DOHH2 (cell line): Measurements from ENCODE around the gene SLC25A41.

Experiments
- H3F3A ChIP-seq: fragments of 200-600 bp; sonication (generic), shearing (Covaris generic); 2 replicates; pipeline ENCODE4 v1.6.0; 2016; ENCODE audit warnings: antibody characterized with exemption, mild to moderate bottlenecking; ENCODE audit not compliant: control insufficient read depth, insufficient read depth
- H3K27ac ChIP-seq: fragments of 200-600 bp; sonication (generic); 2 replicates; pipeline ENCODE4 v1.5.1; 2014; ENCODE audit warnings: low read depth, mild to moderate bottlenecking, low read length, moderate library complexity
- H3K27me3 ChIP-seq: fragments of 200-600 bp; sonication (generic); 2 replicates; pipeline ENCODE4 v1.6.1; 2014; ENCODE audit warnings: mild to moderate bottlenecking, low read length, mixed read lengths; ENCODE audit not compliant: control insufficient read depth
- H3K36me3 ChIP-seq: fragments of 200-600 bp; sonication (generic); 2 replicates; pipeline ENCODE4 v1.6.1; 2014; ENCODE audit warnings: mild to moderate bottlenecking, low read length, moderate library complexity, mixed read lengths; ENCODE audit not compliant: control insufficient read depth
- H3K4me1 ChIP-seq: fragments of 200-600 bp; sonication (generic); 2 replicates; pipeline ENCODE4 v1.6.1; 2014; ENCODE audit warnings: mild to moderate bottlenecking, low read length, mixed read lengths; ENCODE audit not compliant: control insufficient read depth
- H3K4me2 ChIP-seq: fragments of 200-600 bp; sonication (generic); 2 replicates; pipeline ENCODE4 v1.6.0; 2014; ENCODE audit warnings: mild to moderate bottlenecking, low read length, moderate library complexity
- H3K4me3 ChIP-seq: fragments of 200-600 bp; sonication (generic); 2 replicates; pipeline ENCODE4 v1.5.1; 2014; ENCODE audit warnings: mild to moderate bottlenecking, low read length, mixed read lengths
- H3K79me2 ChIP-seq: fragments of 200-600 bp; sonication (generic); 2 replicates; pipeline ENCODE4 v1.6.1; 2014; ENCODE audit warnings: mild to moderate bottlenecking, low read length, mixed read lengths; ENCODE audit not compliant: control insufficient read depth
- H3K9me2 ChIP-seq: fragments of 200-600 bp; sonication (generic); replicated peaks from 2 replicates; pipeline ENCODE4 v1.6.1; 2014; ENCODE audit warnings: mild to moderate bottlenecking, low read length, mixed read lengths; ENCODE audit not compliant: control insufficient read depth
- H3K9me3 ChIP-seq: fragments of 200-600 bp; sonication (generic); 2 replicates; pipeline ENCODE4 v1.6.1; 2014; ENCODE audit warnings: antibody characterized with exemption, low read length, mixed read lengths; ENCODE audit not compliant: control insufficient read depth, insufficient read depth
- H4K20me1 ChIP-seq: fragments of 200-600 bp; sonication (generic); 2 replicates; pipeline ENCODE4 v1.6.0; 2014; ENCODE audit warnings: low read depth, mild to moderate bottlenecking, antibody characterized with exemption, low read length, moderate library complexity; ENCODE audit not compliant: control insufficient read depth, insufficient read depth
- EZH2phosphoT487 ChIP-seq: fragments of 200-600 bp; sonication (generic); IDR thresholded peaks from 2 replicates; pipeline ENCODE4 v1.6.1; 2017; ENCODE audit warnings: borderline replicate concordance, mild to moderate bottlenecking, antibody characterized with exemption, low read length, moderate library complexity, mixed read lengths
- TF ChIP-seq, protein P1 (sequence below): fragments of 200-600 bp; sonication (generic); IDR thresholded peaks from one replicate; pipeline ENCODE4 v1.5.1; 2014; ENCODE audit warnings: antibody characterized with exemption, mild to moderate bottlenecking, low read depth, low read length; ENCODE audit not compliant: poor library complexity, severe bottlenecking

SLC25A41 gene

DNA sequence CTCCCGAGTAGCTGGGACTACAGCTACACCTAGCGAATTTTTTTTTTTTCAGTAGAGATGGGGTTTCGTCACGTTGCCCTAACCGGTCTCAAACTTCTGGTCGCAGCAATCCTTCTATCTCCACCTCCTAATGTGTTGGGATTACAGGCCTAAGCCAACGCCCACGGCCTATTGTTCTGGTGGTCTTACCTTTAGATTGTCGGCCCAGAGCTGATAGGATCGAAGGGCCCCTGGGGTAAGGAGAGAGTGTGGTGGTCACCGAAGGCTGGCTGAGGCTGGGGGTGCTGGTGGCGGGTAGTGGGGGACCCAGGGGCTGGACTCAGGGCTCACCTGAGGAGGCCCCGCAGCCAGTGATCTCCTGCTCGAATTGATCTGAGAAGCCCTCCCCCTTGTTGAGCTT lies 37.5 kb upstream of the SLC25A41 start:
- no peak overlapping the region for H3K27ac ChIP-seq
- H3K9me3 ChIP-seq, result no peaks in the 10 kb centered on the region
- no peaks in the 10 kb centered on the region for H3K4me1 ChIP-seq
- no peaks in the 10 kb centered on the region for H4K20me1 ChIP-seq
- no peak overlapping the region for H3K4me3 ChIP-seq
- H3K27me3 ChIP-seq, result no peaks in the 10 kb centered on the region
- H3K9me2 ChIP-seq, result no peaks in the 10 kb centered on the region
- TF ChIP-seq, protein P1, sequence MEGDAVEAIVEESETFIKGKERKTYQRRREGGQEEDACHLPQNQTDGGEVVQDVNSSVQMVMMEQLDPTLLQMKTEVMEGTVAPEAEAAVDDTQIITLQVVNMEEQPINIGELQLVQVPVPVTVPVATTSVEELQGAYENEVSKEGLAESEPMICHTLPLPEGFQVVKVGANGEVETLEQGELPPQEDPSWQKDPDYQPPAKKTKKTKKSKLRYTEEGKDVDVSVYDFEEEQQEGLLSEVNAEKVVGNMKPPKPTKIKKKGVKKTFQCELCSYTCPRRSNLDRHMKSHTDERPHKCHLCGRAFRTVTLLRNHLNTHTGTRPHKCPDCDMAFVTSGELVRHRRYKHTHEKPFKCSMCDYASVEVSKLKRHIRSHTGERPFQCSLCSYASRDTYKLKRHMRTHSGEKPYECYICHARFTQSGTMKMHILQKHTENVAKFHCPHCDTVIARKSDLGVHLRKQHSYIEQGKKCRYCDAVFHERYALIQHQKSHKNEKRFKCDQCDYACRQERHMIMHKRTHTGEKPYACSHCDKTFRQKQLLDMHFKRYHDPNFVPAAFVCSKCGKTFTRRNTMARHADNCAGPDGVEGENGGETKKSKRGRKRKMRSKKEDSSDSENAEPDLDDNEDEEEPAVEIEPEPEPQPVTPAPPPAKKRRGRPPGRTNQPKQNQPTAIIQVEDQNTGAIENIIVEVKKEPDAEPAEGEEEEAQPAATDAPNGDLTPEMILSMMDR, result no peak
- no peak for TF ChIP-seq EZH2phosphoT487
- H3K4me2 ChIP-seq, result no peak overlapping the region
- peaks cover 11% of the 10 kb centered on the region for H3K36me3 ChIP-seq
- no peaks in the 10 kb centered on the region for H3K79me2 ChIP-seq
- H3F3A ChIP-seq, result no peaks in the 10 kb centered on the region

DNA sequence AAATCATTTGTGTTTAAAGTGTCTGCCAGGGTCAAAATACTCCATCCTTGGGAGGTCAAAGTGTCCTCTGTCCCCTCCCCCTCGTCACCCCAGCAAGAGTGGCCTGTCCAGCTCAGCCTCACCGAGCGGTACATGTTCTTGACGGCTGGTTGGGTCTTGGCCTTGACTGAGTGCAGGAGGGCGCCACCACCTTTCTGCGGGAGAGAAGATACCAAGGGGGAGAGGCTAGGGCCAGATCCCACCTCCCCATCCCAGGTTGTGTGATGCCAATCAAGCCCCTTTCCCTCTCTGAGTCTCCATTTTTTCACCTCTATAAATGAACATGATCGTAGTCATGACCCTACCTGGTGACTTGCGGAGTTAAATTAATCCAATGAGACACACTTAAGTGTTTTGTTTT lies 36.6 kb upstream of the SLC25A41 start:
- Histone ChIP-seq H3K27me3 (no peaks in the 10 kb centered on the region), H3K4me1 (no peaks in the 10 kb centered on the region), H3K27ac (no peak overlapping the region), H3K36me3 (peaks cover 3% of the 10 kb centered on the region), H3F3A (no peaks in the 10 kb centered on the region), H3K4me2 (no peak overlapping the region), H3K4me3 (no peak overlapping the region), H4K20me1 (no peaks in the 10 kb centered on the region), H3K79me2 (no peaks in the 10 kb centered on the region), H3K9me2 (no peaks in the 10 kb centered on the region), H3K9me3 (no peaks in the 10 kb centered on the region)
- no peak for TF ChIP-seq EZH2phosphoT487
- TF ChIP-seq, protein P1, result no peak

DNA sequence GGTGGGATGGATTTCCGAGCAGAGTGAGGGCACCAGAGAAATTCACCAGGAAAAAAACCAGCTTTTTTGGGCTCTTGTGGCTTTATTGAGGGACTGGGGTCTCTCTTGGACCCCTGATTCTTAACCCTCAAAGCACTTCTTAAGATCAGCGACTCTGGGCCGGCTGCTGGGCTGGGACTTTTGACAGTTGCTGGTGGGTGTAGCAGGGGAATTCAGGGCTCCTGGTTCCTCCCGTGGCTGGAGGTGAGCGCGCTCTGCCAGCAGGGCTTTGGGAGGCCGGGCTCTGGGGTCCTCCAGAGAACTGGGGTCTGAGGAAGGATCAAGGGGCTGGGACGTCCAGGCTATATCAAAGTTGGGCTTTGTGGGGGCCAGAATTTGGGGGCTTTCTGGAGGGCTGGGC lies 33.8 kb upstream of the SLC25A41 start:
- Histone ChIP-seq H3K4me1 (no peaks in the 10 kb centered on the region), H3F3A (no peaks in the 10 kb centered on the region), H3K9me2 (no peaks in the 10 kb centered on the region), H3K79me2 (no peaks in the 10 kb centered on the region), H3K4me3 (no peak overlapping the region), H4K20me1 (no peaks in the 10 kb centered on the region), H3K4me2 (no peak overlapping the region), H3K27me3 (no peaks in the 10 kb centered on the region), H3K9me3 (no peaks in the 10 kb centered on the region), H3K36me3 (no peaks in the 10 kb centered on the region), H3K27ac (no peak overlapping the region)
- TF ChIP-seq, protein P1, result no peak
- no peak for TF ChIP-seq EZH2phosphoT487
